HG02852 (cell line): ENCODE data around the gene ATG4A.

Source experiments
- ATAC-seq: cut with Tn5 transposase; IDR thresholded peaks from one replicate; pipeline ENCODE4 v1.9.1; 2021; ENCODE audit warnings: mild to moderate bottlenecking, moderate library complexity; ENCODE audit not compliant: unreplicated experiment

ATG4A gene

GRCh38 chrX:108167211-108167872 lies 75.8 kb downstream of the ATG4A start:
- ATAC-seq, result no peak

GRCh38 chrX:108168961-108169740 lies 77.6 kb downstream of the ATG4A start:
- ATAC-seq, result no peak

GRCh38 chrX:108169768-108170167 lies 78.2 kb downstream of the ATG4A start:
- no peak for ATAC-seq

- no peak for ATAC-seq
These were observed 80.1 kb downstream of the ATG4A start for GRCh38 chrX:108171671-108172070.

GRCh38 chrX:108173874-108174273 lies 82.3 kb downstream of the ATG4A start:
- ATAC-seq, result no peak

- no peak for ATAC-seq
These were observed 86.0 kb downstream of the ATG4A start for GRCh38 chrX:108177351-108178142.

GRCh38 chrX:108178143-108178498 lies 86.5 kb downstream of the ATG4A start:
- ATAC-seq, result no peak

- no peak for ATAC-seq
These were observed 95.2 kb downstream of the ATG4A start for GRCh38 chrX:108186811-108187210.

- ATAC-seq, result no peak
These were observed 106.8 kb downstream of the ATG4A start for GRCh38 chrX:108198420-108198819.

GRCh38 chrX:108199041-108199440 lies 107.5 kb downstream of the ATG4A start:
- no peak for ATAC-seq

GRCh38 chrX:108199691-108200090 lies 108.1 kb downstream of the ATG4A start:
- ATAC-seq, result no peak

GRCh38 chrX:108203540-108203939 lies 112.0 kb downstream of the ATG4A start:
- no peak for ATAC-seq
